DOHH2 (cell line): ENCODE data around the gene GRK1.

Experiments
- EZH2phosphoT487 ChIP-seq: fragments of 200-600 bp; sonication (generic); IDR thresholded peaks from 2 replicates; pipeline ENCODE4 v1.6.1; 2017; ENCODE audit warnings: borderline replicate concordance, mild to moderate bottlenecking, antibody characterized with exemption, low read length, moderate library complexity, mixed read lengths
- TF ChIP-seq, protein P1 (sequence below): fragments of 200-600 bp; sonication (generic); IDR thresholded peaks from one replicate; pipeline ENCODE4 v1.5.1; 2014; ENCODE audit warnings: antibody characterized with exemption, mild to moderate bottlenecking, low read depth, low read length; ENCODE audit not compliant: poor library complexity, severe bottlenecking

DNA sequence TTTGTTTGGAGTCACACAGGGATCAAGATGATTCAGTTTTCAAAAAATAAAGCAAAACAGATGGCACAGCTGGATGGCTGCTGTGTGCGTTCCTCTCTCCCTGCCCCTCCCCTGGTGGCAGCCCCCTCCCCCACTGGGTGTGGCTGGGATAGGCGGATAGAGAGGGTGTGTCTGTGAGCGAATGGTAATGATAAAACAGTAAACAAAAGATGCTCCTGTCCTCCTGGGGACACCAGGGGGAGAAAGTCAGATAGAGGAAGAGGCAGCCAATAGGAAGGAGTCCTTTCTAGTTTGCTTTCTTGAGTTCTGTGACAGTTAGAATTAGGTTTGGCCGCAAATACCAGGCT, 98.5 kb downstream of the GRK1 start:
- TF ChIP-seq, protein P1, sequence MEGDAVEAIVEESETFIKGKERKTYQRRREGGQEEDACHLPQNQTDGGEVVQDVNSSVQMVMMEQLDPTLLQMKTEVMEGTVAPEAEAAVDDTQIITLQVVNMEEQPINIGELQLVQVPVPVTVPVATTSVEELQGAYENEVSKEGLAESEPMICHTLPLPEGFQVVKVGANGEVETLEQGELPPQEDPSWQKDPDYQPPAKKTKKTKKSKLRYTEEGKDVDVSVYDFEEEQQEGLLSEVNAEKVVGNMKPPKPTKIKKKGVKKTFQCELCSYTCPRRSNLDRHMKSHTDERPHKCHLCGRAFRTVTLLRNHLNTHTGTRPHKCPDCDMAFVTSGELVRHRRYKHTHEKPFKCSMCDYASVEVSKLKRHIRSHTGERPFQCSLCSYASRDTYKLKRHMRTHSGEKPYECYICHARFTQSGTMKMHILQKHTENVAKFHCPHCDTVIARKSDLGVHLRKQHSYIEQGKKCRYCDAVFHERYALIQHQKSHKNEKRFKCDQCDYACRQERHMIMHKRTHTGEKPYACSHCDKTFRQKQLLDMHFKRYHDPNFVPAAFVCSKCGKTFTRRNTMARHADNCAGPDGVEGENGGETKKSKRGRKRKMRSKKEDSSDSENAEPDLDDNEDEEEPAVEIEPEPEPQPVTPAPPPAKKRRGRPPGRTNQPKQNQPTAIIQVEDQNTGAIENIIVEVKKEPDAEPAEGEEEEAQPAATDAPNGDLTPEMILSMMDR: no peak
- TF ChIP-seq EZH2phosphoT487: no peak
